HG03066 (cell line): Measurements from ENCODE around the gene SLC25A45.
A peak's percentile ranks its signal among the peaks of the same experiment; 100 is the strongest.

Experiments used
- ATAC-seq: cut with Tn5 transposase; IDR thresholded peaks from one replicate; pipeline ENCODE4 v1.9.1; 2021; ENCODE audit warnings: low read depth; ENCODE audit not compliant: unreplicated experiment

Gene SLC25A45

GRCh38 chr11:65389294-65389980, 7.0 kb upstream of the SLC25A45 start:
- ATAC-seq = no peak

GRCh38 chr11:65388731-65389130, 6.3 kb upstream of the SLC25A45 start:
- no peak for ATAC-seq

GRCh38 chr11:65386307-65387140, 4.1 kb upstream of the SLC25A45 start, which contains the start of gene FRMD8:
FRMD8 (plus strand) TSS chr11:65386637; CDS start chr11:65387037, 400 bp downstream.
- ATAC-seq = no peak

- no peak for ATAC-seq
Observed at GRCh38 chr11:65384301-65384889, 1.9 kb upstream of the SLC25A45 start.

GRCh38 chr11:65383778-65384177, 1.3 kb upstream of the SLC25A45 start:
- no peak for ATAC-seq

GRCh38 chr11:65382804-65383368, 440 bp upstream of the SLC25A45 start:
- ATAC-seq = no peak

GRCh38 chr11:65381716-65382032, 772 bp downstream of the SLC25A45 start:
- peak; percentile 7 for ATAC-seq

- ATAC-seq = no peak
Observed at GRCh38 chr11:65380460-65381119, 1.9 kb downstream of the SLC25A45 start.

GRCh38 chr11:65379698-65380459, 2.6 kb downstream of the SLC25A45 start:
- no peak for ATAC-seq

GRCh38 chr11:65378928-65379638, 3.4 kb downstream of the SLC25A45 start:
- ATAC-seq = no peak

GRCh38 chr11:65378208-65378927, 4.1 kb downstream of the SLC25A45 start:
- no peak for ATAC-seq

- ATAC-seq = no peak
Observed at GRCh38 chr11:65377777-65378176, 4.7 kb downstream of the SLC25A45 start.

GRCh38 chr11:65377036-65377435, 5.4 kb downstream of the SLC25A45 start:
- no peak for ATAC-seq

- no peak for ATAC-seq
Observed at GRCh38 chr11:65376138-65376713, 6.2 kb downstream of the SLC25A45 start.

GRCh38 chr11:65375012-65375411, 7.4 kb downstream of the SLC25A45 start:
- no peak for ATAC-seq

- no peak for ATAC-seq
Observed at GRCh38 chr11:65373839-65374580, 8.4 kb downstream of the SLC25A45 start.

GRCh38 chr11:65370659-65371049, 11.8 kb downstream of the SLC25A45 start:
- no peak for ATAC-seq

GRCh38 chr11:65366340-65366773, 16.1 kb downstream of the SLC25A45 start:
- no peak for ATAC-seq
